Choroid plexus epithelial cell (primary cell): ENCODE results near the gene PKP4.
A peak's percentile ranks its signal among the peaks of the same experiment; 100 is the strongest.

Source experiments
- DNase-seq: peaks from one replicate; pipeline ENCODE4 v3.0.0-alpha.2; 2010; ENCODE audit warnings: low read depth
- H3K4me3 ChIP-seq: 2 replicates; pipeline ENCODE4 v1.5.1; 2011; ENCODE audit warnings: low read depth, mild to moderate bottlenecking, control low read depth, low read length, moderate library complexity
- TF ChIP-seq, protein P1 (sequence below): conservative IDR thresholded peaks from 2 replicates; pipeline ENCODE4 v1.5.1; 2011; ENCODE audit warnings: low read depth, mild to moderate bottlenecking, control low read depth, inconsistent platforms, low read length, moderate library complexity

Gene PKP4

DNA sequence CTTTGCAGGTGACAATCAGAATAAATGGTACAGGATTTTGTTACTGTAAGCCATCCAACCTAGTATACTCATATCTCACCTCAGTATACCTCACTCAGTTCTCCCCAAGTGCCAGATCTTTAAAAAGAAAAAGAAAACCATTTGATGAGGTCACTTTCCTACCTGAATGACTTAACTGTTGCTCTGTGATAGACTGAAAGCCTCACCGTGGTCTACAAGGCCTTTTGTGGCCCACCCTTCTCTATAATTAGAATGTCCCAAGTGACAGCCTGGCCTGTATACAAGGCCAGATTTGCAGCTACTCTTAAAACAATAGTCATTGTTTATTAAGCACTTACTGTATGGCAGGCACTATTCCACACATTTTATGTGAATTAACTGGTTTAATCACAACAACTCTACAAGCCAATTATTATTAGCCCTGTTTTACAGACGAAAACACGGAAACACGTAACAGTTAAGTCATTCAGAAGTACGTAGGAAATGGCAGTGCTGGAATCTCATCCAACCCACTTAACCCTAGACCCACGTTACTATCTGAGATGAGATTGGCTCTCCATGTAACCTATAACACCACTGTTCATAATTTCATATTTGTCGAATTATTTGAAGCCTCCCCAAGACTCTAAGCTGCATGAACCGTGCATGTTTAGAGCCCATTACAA, 28.3 kb downstream of the PKP4 start:
- DNase-seq: no peak
- TF ChIP-seq, protein P1, sequence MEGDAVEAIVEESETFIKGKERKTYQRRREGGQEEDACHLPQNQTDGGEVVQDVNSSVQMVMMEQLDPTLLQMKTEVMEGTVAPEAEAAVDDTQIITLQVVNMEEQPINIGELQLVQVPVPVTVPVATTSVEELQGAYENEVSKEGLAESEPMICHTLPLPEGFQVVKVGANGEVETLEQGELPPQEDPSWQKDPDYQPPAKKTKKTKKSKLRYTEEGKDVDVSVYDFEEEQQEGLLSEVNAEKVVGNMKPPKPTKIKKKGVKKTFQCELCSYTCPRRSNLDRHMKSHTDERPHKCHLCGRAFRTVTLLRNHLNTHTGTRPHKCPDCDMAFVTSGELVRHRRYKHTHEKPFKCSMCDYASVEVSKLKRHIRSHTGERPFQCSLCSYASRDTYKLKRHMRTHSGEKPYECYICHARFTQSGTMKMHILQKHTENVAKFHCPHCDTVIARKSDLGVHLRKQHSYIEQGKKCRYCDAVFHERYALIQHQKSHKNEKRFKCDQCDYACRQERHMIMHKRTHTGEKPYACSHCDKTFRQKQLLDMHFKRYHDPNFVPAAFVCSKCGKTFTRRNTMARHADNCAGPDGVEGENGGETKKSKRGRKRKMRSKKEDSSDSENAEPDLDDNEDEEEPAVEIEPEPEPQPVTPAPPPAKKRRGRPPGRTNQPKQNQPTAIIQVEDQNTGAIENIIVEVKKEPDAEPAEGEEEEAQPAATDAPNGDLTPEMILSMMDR: no peak
- no peak overlapping the region for H3K4me3 ChIP-seq

DNA sequence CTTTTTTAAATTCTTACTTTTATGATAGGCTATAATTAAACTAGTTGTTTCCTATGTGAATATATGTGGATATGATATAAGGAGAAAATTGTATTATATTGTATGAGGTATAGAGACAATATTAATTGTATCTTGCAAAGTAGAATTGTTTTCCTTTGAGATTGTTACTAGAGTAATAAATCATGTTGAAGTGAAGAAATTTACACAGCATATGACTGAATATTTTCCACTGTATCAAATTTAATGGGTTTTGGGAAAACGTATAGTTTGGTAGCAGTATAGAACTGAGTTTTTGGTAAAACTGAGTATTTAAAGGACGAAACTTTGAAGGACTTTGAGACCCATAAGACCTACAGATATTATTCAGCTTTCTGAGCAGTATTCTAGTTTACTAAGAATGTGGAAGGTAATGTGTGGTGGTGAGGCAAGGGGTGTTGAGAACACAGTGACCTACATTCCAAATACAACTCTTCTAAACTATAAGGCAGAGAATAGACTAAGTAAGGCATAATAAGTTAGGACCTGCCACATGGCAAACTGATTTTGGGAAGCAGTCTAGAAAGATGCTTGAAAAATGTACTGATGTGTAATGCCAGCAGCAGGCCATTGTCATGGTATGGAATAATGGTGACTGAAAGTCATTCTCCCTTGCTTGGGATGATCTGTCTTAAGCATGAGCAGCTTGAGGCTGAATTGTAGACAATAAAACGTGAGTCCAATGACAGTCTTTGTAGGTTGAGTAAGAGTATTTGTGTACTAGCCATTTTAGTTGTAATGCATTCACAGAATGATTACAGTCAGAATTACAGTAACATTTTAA, 29.6 kb downstream of the PKP4 start:
- TF ChIP-seq, protein P1: no peak
- H3K4me3 ChIP-seq: no peak overlapping the region
- peak; percentile 45 for DNase-seq

DNA sequence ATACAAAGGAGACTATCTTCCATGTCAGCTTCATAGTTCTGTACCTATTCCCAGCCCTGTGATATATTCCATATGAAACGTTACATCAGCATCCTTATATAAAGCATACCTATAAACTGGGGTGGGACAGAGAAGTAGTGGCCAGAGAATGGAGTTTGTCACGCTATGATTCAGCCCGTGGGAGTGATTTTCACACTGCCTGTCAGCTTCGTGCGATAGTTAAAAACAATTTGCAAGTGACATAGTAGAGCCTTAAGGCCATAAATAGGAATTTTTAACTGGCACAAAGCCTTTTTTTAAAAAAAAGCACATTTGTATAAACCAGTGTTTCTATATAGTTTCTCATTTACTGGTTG, 30.2 kb downstream of the PKP4 start:
- TF ChIP-seq, protein P1: no peak
- no peak for DNase-seq
- no peak overlapping the region for H3K4me3 ChIP-seq

DNA sequence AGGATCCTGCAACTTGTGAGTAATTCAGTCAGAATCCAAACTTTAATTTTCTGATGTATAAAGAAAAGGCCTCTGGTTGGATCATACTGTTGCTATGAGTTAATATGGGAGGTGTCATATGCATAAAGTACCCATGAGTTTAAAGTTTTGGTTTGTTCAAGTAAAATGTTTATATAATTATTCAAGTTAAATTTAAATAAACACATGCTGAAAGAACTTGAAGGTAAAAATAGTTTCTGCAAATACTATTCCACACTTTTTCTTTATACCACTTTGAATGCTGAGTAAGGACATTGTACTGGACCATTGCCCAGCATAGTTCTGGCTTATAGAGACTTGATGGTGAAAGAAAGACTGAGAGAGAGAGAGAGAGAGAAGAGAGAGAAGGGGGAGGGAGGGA, 30.7 kb downstream of the PKP4 start:
- H3K4me3 ChIP-seq: no peak overlapping the region
- DNase-seq: peak; percentile 86
- TF ChIP-seq, protein P1: no peak

DNA sequence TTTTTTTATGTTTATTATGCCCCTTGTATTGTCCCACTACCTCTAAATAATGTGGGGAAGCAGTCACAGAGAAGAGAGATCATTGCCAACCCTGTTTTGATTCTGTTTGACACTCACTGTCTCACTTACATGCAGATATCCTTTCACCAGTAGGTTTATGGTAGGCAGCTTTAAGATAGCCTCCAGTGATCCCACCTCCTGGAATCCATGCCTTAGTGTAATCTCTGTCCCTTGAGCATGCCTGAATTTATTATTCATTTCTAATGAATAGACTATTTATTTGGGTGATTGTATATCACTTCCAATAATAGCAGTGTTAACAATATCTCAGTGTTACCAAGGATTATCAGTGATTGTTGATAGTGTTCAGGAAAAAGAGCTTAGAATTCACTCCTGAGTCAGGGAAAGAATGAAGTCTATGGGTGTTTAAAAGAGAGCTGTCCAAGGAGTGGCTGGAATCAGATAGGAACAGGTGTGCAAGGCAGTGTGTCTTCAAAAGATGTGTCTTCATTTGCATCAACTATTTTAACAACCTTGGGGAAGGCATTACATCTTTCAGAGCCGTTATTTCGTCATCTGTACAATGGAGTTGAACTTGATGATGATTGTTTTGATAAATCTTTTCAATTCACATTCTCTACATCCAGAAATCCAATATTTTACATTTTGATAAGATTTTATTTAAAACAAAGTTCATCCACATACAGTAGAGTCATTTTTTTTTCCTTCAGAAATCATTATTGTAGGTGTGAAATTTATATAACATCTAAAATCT, 31.9 kb downstream of the PKP4 start:
- H3K4me3 ChIP-seq: no peak overlapping the region
- no peak for DNase-seq
- TF ChIP-seq, protein P1: no peak

DNA sequence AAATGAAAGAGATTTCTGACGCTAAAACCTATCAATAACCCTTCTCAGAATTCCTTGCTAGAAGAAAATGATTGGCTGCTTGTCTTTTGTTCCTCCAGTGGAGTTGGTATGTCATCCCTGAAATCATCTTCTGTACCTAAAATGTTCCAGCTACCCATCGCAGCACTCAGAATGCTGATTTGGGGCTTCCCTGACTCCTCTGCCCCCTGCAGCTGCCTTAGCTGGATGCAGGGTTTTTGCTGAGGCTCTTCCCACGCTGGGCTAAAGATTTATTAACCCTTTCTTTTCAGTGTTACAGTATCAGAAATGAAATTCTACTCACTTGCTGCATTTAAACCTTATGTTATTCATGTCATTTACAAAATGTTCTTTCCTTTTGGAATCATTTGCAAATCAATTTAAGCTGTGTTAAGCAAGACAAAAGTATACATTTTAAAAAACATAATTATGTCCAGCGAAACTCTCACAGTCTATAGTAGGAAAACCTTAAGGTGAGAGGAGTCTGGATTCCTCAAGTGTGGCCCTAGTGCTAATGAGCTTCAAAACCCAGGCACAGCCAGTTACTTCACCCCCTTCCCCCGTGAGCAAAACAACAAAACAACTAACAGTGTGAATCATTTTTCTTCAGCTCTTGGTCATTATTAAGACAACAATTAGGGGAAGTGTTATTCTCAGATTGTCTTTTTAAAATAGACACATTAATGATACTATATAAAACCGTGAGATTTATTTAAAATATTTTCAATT, 32.8 kb downstream of the PKP4 start:
- no peak overlapping the region for H3K4me3 ChIP-seq
- TF ChIP-seq, protein P1: peak; percentile 27

More for the DNA sequence above, 32.8 kb downstream of the PKP4 start:
- DNase-seq: no peak
